Measurements from ENCODE around the gene RPS14. TPM values are rescaled to one million over a fixed set of nuclear protein-coding genes. Genes with fewer than 3 reads are reported as not detected.

Gene RPS14
- polyA plus RNA-seq (2012; rRNA removed): 10,227 and 11,441 TPM in 2 replicates
- 12,920 and 13,251 TPM in 2 replicates for polyA plus RNA-seq (2012; cell fraction: cytosol; rRNA removed)
- polyA plus RNA-seq (2012; cell fraction: nucleus; rRNA removed): 1,878 and 2,730 TPM in 2 replicates

DNA sequence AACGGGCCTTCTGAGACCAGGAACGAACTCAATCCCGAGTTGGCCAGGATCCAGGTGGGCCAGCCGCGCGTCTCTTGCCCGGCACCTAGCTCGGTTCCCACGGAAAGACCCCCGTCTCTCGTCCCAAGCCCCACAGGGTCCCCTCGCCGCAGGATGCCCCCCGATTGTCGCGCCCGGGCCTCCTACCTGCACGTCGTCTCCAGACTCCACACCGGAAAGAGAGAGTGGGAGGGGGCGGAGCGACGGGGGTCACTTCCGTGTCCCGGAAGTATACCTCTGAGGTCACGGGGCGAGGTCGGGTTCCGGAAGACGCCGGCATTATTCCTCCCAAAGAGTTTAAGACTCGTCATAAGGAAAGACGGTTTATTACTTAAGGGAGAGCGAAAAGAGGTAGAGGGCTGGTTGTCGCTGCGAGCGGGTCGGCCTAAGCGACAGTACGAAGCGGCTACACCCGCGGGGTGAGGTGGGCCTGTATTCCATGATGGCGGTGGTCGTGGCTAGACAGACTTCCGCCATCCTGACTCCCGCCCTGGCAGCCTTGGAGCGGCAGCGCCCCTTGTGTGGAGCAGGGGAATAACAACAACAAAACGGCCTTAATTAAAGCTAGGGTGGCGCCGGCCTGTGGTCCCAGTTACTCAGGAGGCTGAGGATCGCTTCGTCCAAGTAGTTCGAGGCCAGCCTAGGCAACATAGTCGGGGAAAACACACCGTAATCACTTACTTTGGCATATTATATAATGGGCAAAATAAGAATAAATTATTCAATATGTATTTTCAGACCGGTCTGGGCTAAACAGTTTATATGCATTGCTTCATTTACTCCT is at the start of gene RPS14:
TSS of gene RPS14 (minus strand) at position 223 of the 823 bp plus-strand sequence. CDS start 2,006 bp downstream, outside the sequence.
- POLR2A ChIA-PET: interaction anchor here (0.6 to 1.6 kb wide), 17 partner anchors 10 to 449 kb away, joined by 3 to 16 read pairs (median 3); partner anchors contain the start of genes DCTN4, HMGXB3, RBM22 and TIGD6
- 2% methylated on average over 48 of the region's 58 CpGs for WGBS (ENCODE audit: low lambda C conversion rate)
- H3K79me2 ChIP-seq (ENCODE audit: insufficient read depth): peaks cover 45% of the 10 kb centered on the region
- peaks cover 39% of the 10 kb centered on the region for H3F3A ChIP-seq (replicated peaks; ENCODE audit: insufficient read depth)
- peaks cover 17 to 19% of the 10 kb centered on the region in 2 experiments; a peak in 3 of 4 replicates for H3K4me1 ChIP-seq (ENCODE audit: control insufficient read depth in 1 of 2, insufficient read depth in 2 of 2, low read depth in 1 of 2, low read length in 1 of 2)
- peak within 1 kb of the TSS; percentile 88 to 98 for H3K4me3 ChIP-seq (ENCODE audit: low read depth in 2 of 2, low read length in 1 of 2)
- H4K20me1 ChIP-seq (ENCODE audit: insufficient read depth): peaks cover 44% of the 10 kb centered on the region
- H3K9me2 ChIP-seq: no peaks in the 10 kb centered on the region
- peaks cover 6% of the 10 kb centered on the region; the same call in 1 of the 2 replicates for H3K9me3 ChIP-seq
- no peaks in the 10 kb centered on the region for H3K27me3 ChIP-seq (ENCODE audit: insufficient read depth)
- H2AFZ ChIP-seq (ENCODE audit: low read depth): peak within 1 kb of the TSS; percentile 55; the same call in 1 of the 2 replicates
- H3K4me2 ChIP-seq: peak within 1 kb of the TSS; percentile 95
- peak within 1 kb of the TSS; percentile 99 for H3K9ac ChIP-seq
- H3K36me3 ChIP-seq (replicated peaks in 1 of 2; ENCODE audit: control insufficient read depth in 1 of 2, insufficient read depth in 2 of 2, low read length in 1 of 2): peaks cover 36 to 38% of the 10 kb centered on the region in 2 experiments
- peak within 1 kb of the TSS; percentile 93 to 97 for H3K27ac ChIP-seq (ENCODE audit: low read depth in 2 of 2, low read length in 1 of 2)
- CTCF ChIA-PET: interaction anchor here (0.5 to 2.1 kb wide), 32 partner anchors 8 to 397 kb away, joined by 3 to 19 read pairs (median 4); partner anchors contain the start of genes IRGM, MYOZ3, RBM22 and SMIM3
- peak; percentile 94 for DNase-seq
- no peak for TF ChIP-seq FOSL2 (IDR thresholded peaks at IDR 0.05; ENCODE audit: borderline replicate concordance, low read depth)
- peak; percentile 91 for TF ChIP-seq RCOR1 (IDR thresholded peaks at IDR 0.05; ENCODE audit: low read length)
- peak; percentile 86 for TF ChIP-seq NFIC (IDR thresholded peaks at IDR 0.05; ENCODE audit: borderline replicate concordance)
- TF ChIP-seq GATA2 (CRISPR knock-in tag; IDR thresholded peaks at IDR 0.05): no peak
- TF ChIP-seq RFX5 (IDR thresholded peaks at IDR 0.05; ENCODE audit: low read length): peak; percentile 4; the same call in 1 of the 2 replicates
- TF ChIP-seq GABPA (IDR thresholded peaks at IDR 0.05; ENCODE audit: low read depth): peak; percentile 95
- TF ChIP-seq EP300 (IDR thresholded peaks at IDR 0.05; ENCODE audit: borderline replicate concordance in 1 of 2, low read depth in 1 of 2, low read length in 1 of 2): no peak; a peak in 2 of 4 replicates
- TF ChIP-seq CTCF (IDR thresholded peaks at IDR 0.05): peak; percentile 82
- no peak for TF ChIP-seq RAD21 (IDR thresholded peaks at IDR 0.05; ENCODE audit: low read length)
- peak; percentile 98 for TF ChIP-seq POLR2AphosphoS5 (IDR thresholded peaks at IDR 0.05; ENCODE audit: low read depth, low read length)
- no peak for TF ChIP-seq SMC3 (IDR thresholded peaks at IDR 0.05; ENCODE audit: low read depth, low read length)
- no peak for TF ChIP-seq FOXM1 (IDR thresholded peaks at IDR 0.05; ENCODE audit: low read depth)
- TF ChIP-seq, protein P1, sequence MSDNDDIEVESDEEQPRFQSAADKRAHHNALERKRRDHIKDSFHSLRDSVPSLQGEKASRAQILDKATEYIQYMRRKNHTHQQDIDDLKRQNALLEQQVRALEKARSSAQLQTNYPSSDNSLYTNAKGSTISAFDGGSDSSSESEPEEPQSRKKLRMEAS (IDR thresholded peaks at IDR 0.05; ENCODE audit: low read depth): peak; percentile 70
- peak; percentile 60; the same call in 1 of the 2 replicates for TF ChIP-seq SIN3A (IDR thresholded peaks at IDR 0.05; ENCODE audit: borderline replicate concordance, low read depth, low read length)
- TF ChIP-seq ELF1 (IDR thresholded peaks at IDR 0.05): peak; percentile 92
- no peak for TF ChIP-seq MEF2A (IDR thresholded peaks at IDR 0.05; ENCODE audit: borderline replicate concordance, low read depth)
- peak; percentile 97 for TF ChIP-seq TAF1 (IDR thresholded peaks at IDR 0.05; ENCODE audit: borderline replicate concordance, low read depth, low read length)
- TF ChIP-seq, protein P2, sequence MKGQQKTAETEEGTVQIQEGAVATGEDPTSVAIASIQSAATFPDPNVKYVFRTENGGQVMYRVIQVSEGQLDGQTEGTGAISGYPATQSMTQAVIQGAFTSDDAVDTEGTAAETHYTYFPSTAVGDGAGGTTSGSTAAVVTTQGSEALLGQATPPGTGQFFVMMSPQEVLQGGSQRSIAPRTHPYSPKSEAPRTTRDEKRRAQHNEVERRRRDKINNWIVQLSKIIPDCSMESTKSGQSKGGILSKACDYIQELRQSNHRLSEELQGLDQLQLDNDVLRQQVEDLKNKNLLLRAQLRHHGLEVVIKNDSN (IDR thresholded peaks at IDR 0.05; ENCODE audit: borderline replicate concordance, low read depth): peak; percentile 59
- TF ChIP-seq TCF12 (IDR thresholded peaks at IDR 0.05): peak; percentile 36
- no peak for TF ChIP-seq JUND (IDR thresholded peaks at IDR 0.05)
- TF ChIP-seq USF2 (IDR thresholded peaks at IDR 0.05; ENCODE audit: borderline replicate concordance, low read depth, low read length): no peak
- TF ChIP-seq RXRA (IDR thresholded peaks at IDR 0.05; ENCODE audit: borderline replicate concordance, low read depth): no peak
- TF ChIP-seq, protein P3, sequence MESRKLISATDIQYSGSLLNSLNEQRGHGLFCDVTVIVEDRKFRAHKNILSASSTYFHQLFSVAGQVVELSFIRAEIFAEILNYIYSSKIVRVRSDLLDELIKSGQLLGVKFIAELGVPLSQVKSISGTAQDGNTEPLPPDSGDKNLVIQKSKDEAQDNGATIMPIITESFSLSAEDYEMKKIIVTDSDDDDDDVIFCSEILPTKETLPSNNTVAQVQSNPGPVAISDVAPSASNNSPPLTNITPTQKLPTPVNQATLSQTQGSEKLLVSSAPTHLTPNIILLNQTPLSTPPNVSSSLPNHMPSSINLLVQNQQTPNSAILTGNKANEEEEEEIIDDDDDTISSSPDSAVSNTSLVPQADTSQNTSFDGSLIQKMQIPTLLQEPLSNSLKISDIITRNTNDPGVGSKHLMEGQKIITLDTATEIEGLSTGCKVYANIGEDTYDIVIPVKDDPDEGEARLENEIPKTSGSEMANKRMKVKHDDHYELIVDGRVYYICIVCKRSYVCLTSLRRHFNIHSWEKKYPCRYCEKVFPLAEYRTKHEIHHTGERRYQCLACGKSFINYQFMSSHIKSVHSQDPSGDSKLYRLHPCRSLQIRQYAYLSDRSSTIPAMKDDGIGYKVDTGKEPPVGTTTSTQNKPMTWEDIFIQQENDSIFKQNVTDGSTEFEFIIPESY (IDR thresholded peaks at IDR 0.05; ENCODE audit: borderline replicate concordance, low read depth): 0 out of 2 replicates have a peak, but pooled peaks have one; percentile 28
- no peak for TF ChIP-seq NRF1 (IDR thresholded peaks at IDR 0.05; ENCODE audit: low read depth, low read length)

Data from SK-N-SH (cell line).